GM18907 (cell line): ENCODE results near the gene CEBPE.

Experiments used
- ATAC-seq: cut with Tn5 transposase; IDR thresholded peaks from one replicate; pipeline ENCODE4 v1.9.1; 2021; ENCODE audit warnings: mild to moderate bottlenecking, moderate library complexity; ENCODE audit not compliant: unreplicated experiment

The CEBPE gene

GRCh38 chr14:23118506-23119362, at the start of gene CEBPE:
TSS of gene CEBPE (minus strand) at chr14:23119255. CDS start at chr14:23119091, 164 bp downstream.
- no peak for ATAC-seq

GRCh38 chr14:23168246-23168645, 49.2 kb upstream of the CEBPE start:
- ATAC-seq: no peak

GRCh38 chr14:23167116-23167847, 48.2 kb upstream of the CEBPE start:
- ATAC-seq: no peak

GRCh38 chr14:23164949-23165348, 45.9 kb upstream of the CEBPE start:
- ATAC-seq: no peak

- no peak for ATAC-seq
These were observed 45.2 kb upstream of the CEBPE start for GRCh38 chr14:23164250-23164649.

GRCh38 chr14:23163830-23164229, 44.8 kb upstream of the CEBPE start:
- ATAC-seq: no peak

- no peak for ATAC-seq
These were observed 43.7 kb upstream of the CEBPE start for GRCh38 chr14:23162800-23163199.

- no peak for ATAC-seq
These were observed 43.0 kb upstream of the CEBPE start for GRCh38 chr14:23162005-23162404.

GRCh38 chr14:23160924-23161522, 42.0 kb upstream of the CEBPE start:
- ATAC-seq: no peak

- no peak for ATAC-seq
These were observed 40.5 kb upstream of the CEBPE start for GRCh38 chr14:23159532-23159931.

- no peak for ATAC-seq
These were observed 39.7 kb upstream of the CEBPE start for GRCh38 chr14:23158779-23159178.

- ATAC-seq: no peak
These were observed 36.0 kb upstream of the CEBPE start for GRCh38 chr14:23154964-23155587.

- ATAC-seq: no peak
These were observed 35.1 kb upstream of the CEBPE start for GRCh38 chr14:23153851-23154796.

- ATAC-seq: no peak
These were observed 32.3 kb upstream of the CEBPE start for GRCh38 chr14:23151342-23151741.

- ATAC-seq: no peak
These were observed 30.7 kb upstream of the CEBPE start for GRCh38 chr14:23149745-23150144.

GRCh38 chr14:23148591-23149249, 29.7 kb upstream of the CEBPE start:
- no peak for ATAC-seq

- ATAC-seq: no peak
These were observed 28.6 kb upstream of the CEBPE start for GRCh38 chr14:23147676-23148075.

GRCh38 chr14:23146980-23147379, 27.9 kb upstream of the CEBPE start:
- no peak for ATAC-seq

GRCh38 chr14:23146351-23146910, 27.4 kb upstream of the CEBPE start:
- ATAC-seq: no peak
